ENCODE results near the gene RCCD1.
A peak's percentile ranks its signal among the peaks of the same experiment; 100 is the strongest.

The RCCD1 gene

DNA sequence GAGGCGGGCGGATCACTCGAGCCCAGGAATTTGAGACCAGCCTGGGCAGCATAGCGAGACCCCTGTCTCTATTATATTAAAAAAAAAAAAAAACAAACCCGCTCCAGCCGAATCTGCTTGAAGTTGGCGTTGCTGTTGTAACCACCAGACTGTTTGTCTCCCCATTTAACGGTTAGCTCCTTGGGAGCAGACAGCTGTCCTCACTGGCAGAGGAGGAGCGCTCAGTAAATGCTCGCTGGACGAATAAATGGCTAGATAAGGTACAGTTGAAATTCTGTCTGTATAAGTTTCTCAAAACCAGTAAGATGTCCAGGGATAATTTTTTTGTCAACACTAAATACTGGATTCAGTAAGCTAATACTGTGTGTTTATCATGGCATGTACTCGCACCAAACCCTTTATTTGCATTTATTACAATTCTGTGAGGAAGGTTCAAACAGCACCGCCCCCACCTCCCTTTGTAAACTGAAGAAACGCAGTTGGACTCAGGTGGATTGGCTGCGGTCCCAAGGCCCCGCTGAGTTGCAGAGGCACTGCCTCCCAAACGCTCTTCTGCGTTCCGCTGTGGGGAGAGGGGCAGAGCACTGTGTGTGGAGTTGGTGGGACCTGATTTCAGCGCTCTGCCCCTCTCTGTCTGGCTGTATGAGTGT lies 1.1 kb downstream of the RCCD1 start:
- CTCF ChIA-PET, result interaction anchor here (0.6 to 11.9 kb wide), 29 partner anchors 10 to 1208 kb away, joined by 3 to 163 read pairs (median 5); partner anchors contain the start of genes HDDC3, UNC45A and VPS33B
- H3K9me3 ChIP-seq (ENCODE audit: control insufficient read depth, insufficient read depth, low read depth, low read length), result no peaks in the 10 kb centered on the region
- peaks cover 25 to 65% of the 10 kb centered on the region in 2 experiments for H3K36me3 ChIP-seq (ENCODE audit: control insufficient read depth in 2 of 2, insufficient read depth in 1 of 2, low read length in 2 of 2)
- H3K4me3 ChIP-seq (ENCODE audit: low read depth, low read length), result peak overlapping the region; percentile 73
- POLR2A ChIA-PET, result interaction anchor here (0.6 to 7.8 kb wide), 16 partner anchors 8 to 1782 kb away, joined by 3 to 179 read pairs (median 6); partner anchors contain the start of genes CIB1, GDPGP1, HDDC3 and MAN2A2
- no peaks in the 10 kb centered on the region; the same call in 1 of the 2 replicates for H3K4me1 ChIP-seq (ENCODE audit: control insufficient read depth, insufficient read depth, low read length)
- peak overlapping the region; percentile 88 for H3K27ac ChIP-seq (ENCODE audit: extremely low read depth, low read depth, low read length)
- TF ChIP-seq ZNF274 (IDR thresholded peaks at IDR 0.05; ENCODE audit: low read length) (no peak), ZNF274 (tag by site-specific recombination; IDR thresholded peaks at IDR 0.05; ENCODE audit: borderline replicate concordance) (no peak), ZNF121 (tag by site-specific recombination; IDR thresholded peaks at IDR 0.05) (no peak), ZNF341 (tag by site-specific recombination; IDR thresholded peaks at IDR 0.05; ENCODE audit: low read depth) (peak; percentile 78), IKZF3 (tag by site-specific recombination; IDR thresholded peaks at IDR 0.05) (no peak), ZIC2 (tag by site-specific recombination; IDR thresholded peaks at IDR 0.05) (peak; percentile 54), SP2 (tag by site-specific recombination; IDR thresholded peaks at IDR 0.05) (0 out of 2 replicates have a peak, but pooled peaks have one; percentile 7), ZNF600 (tag by site-specific recombination; IDR thresholded peaks at IDR 0.05) (peak; percentile 16; the same call in 1 of the 2 replicates)
- TF ChIP-seq, protein P1, sequence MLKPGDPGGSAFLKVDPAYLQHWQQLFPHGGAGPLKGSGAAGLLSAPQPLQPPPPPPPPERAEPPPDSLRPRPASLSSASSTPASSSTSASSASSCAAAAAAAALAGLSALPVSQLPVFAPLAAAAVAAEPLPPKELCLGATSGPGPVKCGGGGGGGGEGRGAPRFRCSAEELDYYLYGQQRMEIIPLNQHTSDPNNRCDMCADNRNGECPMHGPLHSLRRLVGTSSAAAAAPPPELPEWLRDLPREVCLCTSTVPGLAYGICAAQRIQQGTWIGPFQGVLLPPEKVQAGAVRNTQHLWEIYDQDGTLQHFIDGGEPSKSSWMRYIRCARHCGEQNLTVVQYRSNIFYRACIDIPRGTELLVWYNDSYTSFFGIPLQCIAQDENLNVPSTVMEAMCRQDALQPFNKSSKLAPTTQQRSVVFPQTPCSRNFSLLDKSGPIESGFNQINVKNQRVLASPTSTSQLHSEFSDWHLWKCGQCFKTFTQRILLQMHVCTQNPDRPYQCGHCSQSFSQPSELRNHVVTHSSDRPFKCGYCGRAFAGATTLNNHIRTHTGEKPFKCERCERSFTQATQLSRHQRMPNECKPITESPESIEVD (tag by site-specific recombination; IDR thresholded peaks at IDR 0.05), result 0 out of 2 replicates have a peak, but pooled peaks have one; percentile 10
- TF ChIP-seq, protein P2, sequence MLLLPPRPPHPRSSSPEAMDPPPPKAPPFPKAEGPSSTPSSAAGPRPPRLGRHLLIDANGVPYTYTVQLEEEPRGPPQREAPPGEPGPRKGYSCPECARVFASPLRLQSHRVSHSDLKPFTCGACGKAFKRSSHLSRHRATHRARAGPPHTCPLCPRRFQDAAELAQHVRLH (tag by site-specific recombination; IDR thresholded peaks at IDR 0.05), result no peak
- TF ChIP-seq, protein P3, sequence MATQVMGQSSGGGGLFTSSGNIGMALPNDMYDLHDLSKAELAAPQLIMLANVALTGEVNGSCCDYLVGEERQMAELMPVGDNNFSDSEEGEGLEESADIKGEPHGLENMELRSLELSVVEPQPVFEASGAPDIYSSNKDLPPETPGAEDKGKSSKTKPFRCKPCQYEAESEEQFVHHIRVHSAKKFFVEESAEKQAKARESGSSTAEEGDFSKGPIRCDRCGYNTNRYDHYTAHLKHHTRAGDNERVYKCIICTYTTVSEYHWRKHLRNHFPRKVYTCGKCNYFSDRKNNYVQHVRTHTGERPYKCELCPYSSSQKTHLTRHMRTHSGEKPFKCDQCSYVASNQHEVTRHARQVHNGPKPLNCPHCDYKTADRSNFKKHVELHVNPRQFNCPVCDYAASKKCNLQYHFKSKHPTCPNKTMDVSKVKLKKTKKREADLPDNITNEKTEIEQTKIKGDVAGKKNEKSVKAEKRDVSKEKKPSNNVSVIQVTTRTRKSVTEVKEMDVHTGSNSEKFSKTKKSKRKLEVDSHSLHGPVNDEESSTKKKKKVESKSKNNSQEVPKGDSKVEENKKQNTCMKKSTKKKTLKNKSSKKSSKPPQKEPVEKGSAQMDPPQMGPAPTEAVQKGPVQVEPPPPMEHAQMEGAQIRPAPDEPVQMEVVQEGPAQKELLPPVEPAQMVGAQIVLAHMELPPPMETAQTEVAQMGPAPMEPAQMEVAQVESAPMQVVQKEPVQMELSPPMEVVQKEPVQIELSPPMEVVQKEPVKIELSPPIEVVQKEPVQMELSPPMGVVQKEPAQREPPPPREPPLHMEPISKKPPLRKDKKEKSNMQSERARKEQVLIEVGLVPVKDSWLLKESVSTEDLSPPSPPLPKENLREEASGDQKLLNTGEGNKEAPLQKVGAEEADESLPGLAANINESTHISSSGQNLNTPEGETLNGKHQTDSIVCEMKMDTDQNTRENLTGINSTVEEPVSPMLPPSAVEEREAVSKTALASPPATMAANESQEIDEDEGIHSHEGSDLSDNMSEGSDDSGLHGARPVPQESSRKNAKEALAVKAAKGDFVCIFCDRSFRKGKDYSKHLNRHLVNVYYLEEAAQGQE (tag by site-specific recombination; IDR thresholded peaks at IDR 0.05), result 0 out of 2 replicates have a peak, but pooled peaks have one; percentile 1

DNA sequence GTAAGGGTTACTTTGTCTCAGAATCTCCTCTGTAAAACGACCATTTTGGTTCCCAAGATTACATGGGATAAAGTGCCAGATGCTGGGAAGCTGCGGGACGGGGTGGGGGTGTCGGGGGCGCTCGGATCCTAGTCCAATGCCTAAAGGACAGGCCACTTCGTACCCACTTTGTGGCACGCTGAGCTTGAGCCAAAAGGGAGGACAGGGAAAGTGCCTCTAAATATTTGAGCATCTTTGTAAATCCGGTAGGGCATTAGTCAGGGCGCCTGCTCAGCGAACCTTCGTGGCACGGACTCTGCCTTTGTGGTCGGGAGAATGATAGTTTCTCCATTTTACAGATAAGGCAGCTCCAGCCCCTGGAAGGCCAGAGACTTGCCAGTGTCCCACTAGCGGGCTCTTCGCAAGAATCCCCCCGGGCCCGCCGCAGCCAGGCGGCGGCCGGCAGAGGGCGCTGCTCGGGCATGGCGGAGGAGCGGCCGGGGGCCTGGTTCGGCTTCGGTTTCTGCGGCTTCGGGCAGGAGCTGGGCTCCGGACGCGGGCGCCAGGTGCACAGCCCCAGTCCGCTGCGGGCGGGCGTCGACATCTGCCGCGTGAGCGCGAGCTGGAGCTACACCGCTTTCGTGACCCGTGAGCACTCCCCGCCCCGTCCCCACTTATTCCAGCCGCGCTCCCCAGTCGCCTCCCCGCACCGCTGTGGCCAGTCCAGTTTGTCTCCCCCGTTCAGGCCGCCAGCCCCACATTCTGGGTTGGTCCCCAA lies 1.8 kb downstream of the RCCD1 start:
- peak overlapping the region; percentile 59 for H3K4me3 ChIP-seq (ENCODE audit: low read depth, low read length)
- ChIA-PET CTCF (interaction anchor here (0.5 to 11.9 kb wide), 38 partner anchors 10 to 1208 kb away, joined by 3 to 163 read pairs (median 4); partner anchors contain the start of genes HDDC3, UNC45A and VPS33B), POLR2A (interaction anchor here (0.6 to 7.8 kb wide), 15 partner anchors 9 to 1781 kb away, joined by 3 to 179 read pairs (median 6); partner anchors contain the start of genes HDDC3, MAN2A2, PRC1 and UNC45A)
- H3K4me1 ChIP-seq (ENCODE audit: control insufficient read depth, insufficient read depth, low read length), result no peaks in the 10 kb centered on the region; the same call in 1 of the 2 replicates
- no peaks in the 10 kb centered on the region for H3K9me3 ChIP-seq (ENCODE audit: control insufficient read depth, insufficient read depth, low read depth, low read length)
- peak overlapping the region; percentile 88 for H3K27ac ChIP-seq (ENCODE audit: extremely low read depth, low read depth, low read length)
- peaks cover 18 to 65% of the 10 kb centered on the region in 2 experiments; a peak in 2 of 3 replicates for H3K36me3 ChIP-seq (ENCODE audit: control insufficient read depth in 2 of 2, insufficient read depth in 1 of 2, low read length in 2 of 2)
- TF ChIP-seq ZNF350 (tag by site-specific recombination; IDR thresholded peaks at IDR 0.05), result no peak
- TF ChIP-seq, protein P4, sequence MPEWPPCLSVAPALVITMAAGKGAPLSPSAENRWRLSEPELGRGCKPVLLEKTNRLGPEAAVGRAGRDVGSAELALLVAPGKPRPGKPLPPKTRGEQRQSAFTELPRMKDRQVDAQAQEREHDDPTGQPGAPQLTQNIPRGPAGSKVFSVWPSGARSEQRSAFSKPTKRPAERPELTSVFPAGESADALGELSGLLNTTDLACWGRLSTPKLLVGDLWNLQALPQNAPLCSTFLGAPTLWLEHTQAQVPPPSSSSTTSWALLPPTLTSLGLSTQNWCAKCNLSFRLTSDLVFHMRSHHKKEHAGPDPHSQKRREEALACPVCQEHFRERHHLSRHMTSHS (tag by site-specific recombination; IDR thresholded peaks at IDR 0.05), result no peak
- no peak for TF ChIP-seq ZFP3 (tag by site-specific recombination; IDR thresholded peaks at IDR 0.05; ENCODE audit: low read depth)
- no peak for TF ChIP-seq PRDM1 (tag by site-specific recombination; IDR thresholded peaks at IDR 0.05)
- TF ChIP-seq, protein P5, sequence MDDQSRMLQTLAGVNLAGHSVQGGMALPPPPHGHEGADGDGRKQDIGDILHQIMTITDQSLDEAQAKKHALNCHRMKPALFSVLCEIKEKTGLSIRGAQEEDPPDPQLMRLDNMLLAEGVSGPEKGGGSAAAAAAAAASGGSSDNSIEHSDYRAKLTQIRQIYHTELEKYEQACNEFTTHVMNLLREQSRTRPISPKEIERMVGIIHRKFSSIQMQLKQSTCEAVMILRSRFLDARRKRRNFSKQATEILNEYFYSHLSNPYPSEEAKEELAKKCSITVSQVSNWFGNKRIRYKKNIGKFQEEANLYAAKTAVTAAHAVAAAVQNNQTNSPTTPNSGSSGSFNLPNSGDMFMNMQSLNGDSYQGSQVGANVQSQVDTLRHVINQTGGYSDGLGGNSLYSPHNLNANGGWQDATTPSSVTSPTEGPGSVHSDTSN (CRISPR knock-in tag; IDR thresholded peaks at IDR 0.05), result 0 out of 2 replicates have a peak, but pooled peaks have one; percentile 4
- 0 out of 2 replicates have a peak, but pooled peaks have one; percentile 17 for TF ChIP-seq YY1 (tag by site-specific recombination; IDR thresholded peaks at IDR 0.05)
- TF ChIP-seq ZNF701 (tag by site-specific recombination; IDR thresholded peaks at IDR 0.05), result no peak
- TF ChIP-seq ZNF16 (tag by site-specific recombination; IDR thresholded peaks at IDR 0.05; ENCODE audit: low read depth), result no peak
- TF ChIP-seq ZBTB1 (tag by site-specific recombination; IDR thresholded peaks at IDR 0.05), result no peak

Measured in HEK293 (cell line).